SU-DHL-6 (cell line): ENCODE measurements around the gene FXYD2.
"Not testable (repeated sequence)": the region's sequence is repeated elsewhere in the genome, so short reads cannot be mapped to it uniquely, and the experiment has no call there.

Source experiments
- EZH2phosphoT487 ChIP-seq: fragments of 200-600 bp; sonication (generic), shearing (Covaris generic); conservative IDR thresholded peaks from 2 replicates; pipeline ENCODE4 v1.6.1; 2018; ENCODE audit warnings: mild to moderate bottlenecking, antibody characterized with exemption, low read length, moderate library complexity, mixed read lengths
- TF ChIP-seq, protein P1 (sequence below): fragments of 200-600 bp; sonication (generic); IDR thresholded peaks from one replicate; pipeline ENCODE4 v1.5.1; 2017; ENCODE audit warnings: antibody characterized with exemption, mild to moderate bottlenecking, low read length, moderate library complexity; ENCODE audit not compliant: insufficient read depth, poor library complexity, severe bottlenecking

DNA sequence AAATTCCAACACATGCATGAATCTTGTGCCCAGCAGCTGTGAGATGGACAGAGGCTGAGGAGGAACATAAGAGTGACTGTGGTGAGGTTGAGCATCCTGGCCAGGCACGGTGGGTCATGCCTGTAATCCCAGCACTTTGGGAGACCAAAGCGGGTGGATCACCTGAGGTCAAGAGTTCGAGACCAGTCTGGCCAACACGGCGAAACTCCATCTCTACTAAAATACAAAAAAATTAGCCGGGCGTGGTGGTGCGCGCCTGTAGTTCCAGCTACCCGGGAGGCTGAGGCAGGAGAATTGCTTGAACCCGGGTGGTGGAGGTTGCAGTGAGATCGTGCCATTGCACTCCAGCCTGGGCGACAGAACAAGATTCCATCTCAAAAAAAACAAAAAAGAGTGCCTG lies 41.0 kb upstream of the FXYD2 start:
- TF ChIP-seq, protein P1, sequence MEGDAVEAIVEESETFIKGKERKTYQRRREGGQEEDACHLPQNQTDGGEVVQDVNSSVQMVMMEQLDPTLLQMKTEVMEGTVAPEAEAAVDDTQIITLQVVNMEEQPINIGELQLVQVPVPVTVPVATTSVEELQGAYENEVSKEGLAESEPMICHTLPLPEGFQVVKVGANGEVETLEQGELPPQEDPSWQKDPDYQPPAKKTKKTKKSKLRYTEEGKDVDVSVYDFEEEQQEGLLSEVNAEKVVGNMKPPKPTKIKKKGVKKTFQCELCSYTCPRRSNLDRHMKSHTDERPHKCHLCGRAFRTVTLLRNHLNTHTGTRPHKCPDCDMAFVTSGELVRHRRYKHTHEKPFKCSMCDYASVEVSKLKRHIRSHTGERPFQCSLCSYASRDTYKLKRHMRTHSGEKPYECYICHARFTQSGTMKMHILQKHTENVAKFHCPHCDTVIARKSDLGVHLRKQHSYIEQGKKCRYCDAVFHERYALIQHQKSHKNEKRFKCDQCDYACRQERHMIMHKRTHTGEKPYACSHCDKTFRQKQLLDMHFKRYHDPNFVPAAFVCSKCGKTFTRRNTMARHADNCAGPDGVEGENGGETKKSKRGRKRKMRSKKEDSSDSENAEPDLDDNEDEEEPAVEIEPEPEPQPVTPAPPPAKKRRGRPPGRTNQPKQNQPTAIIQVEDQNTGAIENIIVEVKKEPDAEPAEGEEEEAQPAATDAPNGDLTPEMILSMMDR = not testable (repeated sequence)
- TF ChIP-seq EZH2phosphoT487 = not testable (repeated sequence)
